HG03196 (cell line): ENCODE results near the gene DPEP3.
"Not testable (repeated sequence)": the region's sequence is repeated elsewhere in the genome, so short reads cannot be mapped to it uniquely, and the experiment has no call there.

ENCODE experiments used
- ATAC-seq: cut with Tn5 transposase; IDR thresholded peaks from one replicate; pipeline ENCODE4 v1.9.1; 2021; ENCODE audit not compliant: unreplicated experiment

Gene DPEP3

DNA sequence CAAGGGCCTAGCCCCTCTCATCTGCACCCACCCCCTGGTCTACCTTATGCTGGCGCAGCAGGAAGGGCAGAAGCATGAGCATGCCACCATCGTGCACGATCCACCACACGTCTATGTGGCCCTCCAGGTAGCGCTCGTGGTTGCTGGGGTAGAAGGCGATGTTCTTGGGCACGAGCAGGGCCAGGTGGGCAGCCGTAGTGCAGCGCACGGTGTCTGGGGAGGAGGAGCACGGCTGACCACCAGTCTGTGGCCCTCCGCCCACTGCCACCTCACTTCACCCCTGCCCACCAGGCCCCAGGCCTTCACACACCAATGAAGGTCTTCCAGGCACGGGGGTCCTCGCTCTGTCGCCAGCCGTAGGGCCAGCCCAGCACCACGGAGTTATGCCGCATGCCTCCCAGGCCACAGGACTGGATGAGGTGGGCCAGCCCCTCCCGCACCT, 34.1 kb downstream of the DPEP3 start:
- no peak for ATAC-seq

DNA sequence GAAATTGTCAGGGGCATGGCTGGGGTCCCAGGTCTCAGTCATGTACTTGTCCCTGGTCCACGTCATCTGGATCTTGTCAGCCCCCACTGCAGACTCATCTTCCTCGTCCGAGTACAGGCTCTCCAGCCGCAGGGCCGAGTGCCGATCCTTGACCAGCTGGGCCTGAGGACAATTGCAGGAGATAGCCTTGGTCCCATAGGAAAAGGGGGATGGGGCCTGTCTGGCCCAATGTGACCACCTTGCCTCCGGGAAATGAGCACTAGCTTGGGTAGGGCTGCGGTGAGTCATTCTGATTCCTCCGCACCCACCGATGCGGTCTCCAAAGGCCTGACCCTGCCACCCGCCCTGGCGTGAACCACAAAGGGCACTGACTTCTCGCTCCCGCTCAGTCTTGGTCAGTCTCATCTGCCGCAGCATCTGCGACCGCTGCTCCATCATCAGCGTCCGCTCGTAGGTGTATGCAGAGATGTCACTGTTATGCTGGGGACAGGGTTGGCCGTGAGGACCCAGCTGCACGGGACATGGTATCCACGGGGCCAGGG, 34.8 kb downstream of the DPEP3 start:
- ATAC-seq, result no peak

DNA sequence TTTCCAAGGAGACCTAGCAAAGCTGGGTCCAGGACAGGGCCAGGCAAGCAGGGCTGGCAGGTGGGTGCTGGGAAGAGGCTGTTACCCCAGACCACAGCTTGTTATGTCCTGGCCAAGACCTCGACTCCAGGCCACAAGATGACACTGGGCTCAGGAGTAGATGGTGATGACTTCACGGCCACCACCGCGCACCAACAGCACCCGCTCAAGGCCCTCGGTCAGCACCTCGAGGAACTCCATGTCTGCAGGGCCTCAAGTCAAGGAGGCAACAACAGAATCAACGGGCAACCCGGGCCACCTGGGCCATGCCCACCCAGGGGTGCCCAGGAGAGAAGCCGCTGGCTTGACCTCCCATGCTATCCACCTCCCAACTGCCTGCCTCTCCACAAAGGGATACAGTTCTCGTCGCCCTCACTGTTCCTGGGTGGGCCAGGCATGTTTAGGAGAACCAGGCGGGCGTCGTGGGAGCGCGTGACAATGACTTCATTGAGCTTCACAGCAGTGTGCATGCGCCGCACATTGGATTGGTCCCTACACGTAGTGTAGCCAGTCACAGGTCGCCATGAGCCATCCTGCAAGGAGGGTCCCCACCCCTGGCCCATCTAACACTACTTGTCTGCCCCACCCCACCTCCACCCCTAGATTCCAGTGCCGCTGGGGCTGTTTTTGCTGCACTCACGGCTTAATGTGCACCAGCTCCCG, 35.5 kb downstream of the DPEP3 start:
- no peak for ATAC-seq

DNA sequence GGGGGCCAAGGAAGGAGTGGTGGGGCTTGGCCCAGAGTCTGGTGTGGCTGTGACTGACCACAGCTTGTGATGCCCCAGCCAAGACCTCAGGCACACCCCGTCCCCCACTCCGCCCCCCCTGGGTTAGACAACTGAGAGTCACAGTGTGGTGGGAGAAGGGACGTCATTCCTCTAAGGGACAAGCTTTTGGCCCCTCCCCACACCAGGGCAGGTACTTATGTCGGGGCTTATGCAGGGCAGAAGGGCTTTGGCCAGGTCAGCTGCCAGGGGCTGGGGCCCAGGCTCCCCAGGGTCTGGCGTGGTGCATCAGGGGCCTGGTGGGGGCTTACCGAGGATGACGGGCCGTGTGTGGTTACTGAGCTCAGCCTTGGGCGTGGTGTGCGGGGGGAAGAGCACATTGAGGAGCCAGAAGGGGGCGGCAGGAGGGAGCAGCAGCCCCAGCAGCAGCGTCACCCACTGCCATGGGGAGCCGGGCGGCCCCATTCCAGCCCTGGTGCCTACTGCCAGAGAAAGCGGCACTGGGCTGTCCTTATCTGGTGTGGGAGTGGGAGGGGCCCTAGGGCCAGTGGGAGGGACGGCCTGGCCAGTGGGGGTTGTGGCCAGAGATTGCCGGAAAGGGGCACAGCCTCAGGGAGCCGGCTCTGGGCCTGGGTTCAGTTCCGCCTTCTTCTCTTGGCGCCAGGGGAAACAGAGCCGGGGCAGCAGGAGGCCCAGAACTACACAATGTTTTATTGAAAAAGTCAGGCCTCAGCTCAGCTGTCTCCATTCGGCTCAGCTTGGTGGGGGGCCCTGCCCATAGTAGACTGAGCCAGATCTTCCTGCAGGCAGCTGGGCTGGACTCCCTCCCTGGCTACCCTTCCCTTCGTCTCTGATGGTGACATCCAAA, 36.4 kb downstream of the DPEP3 start, which contains the start of gene LCAT:
TSS of gene LCAT (minus strand) at position 502 of the 886 bp plus-strand sequence. CDS start at position 483, 19 bp downstream.
- no peak for ATAC-seq

DNA sequence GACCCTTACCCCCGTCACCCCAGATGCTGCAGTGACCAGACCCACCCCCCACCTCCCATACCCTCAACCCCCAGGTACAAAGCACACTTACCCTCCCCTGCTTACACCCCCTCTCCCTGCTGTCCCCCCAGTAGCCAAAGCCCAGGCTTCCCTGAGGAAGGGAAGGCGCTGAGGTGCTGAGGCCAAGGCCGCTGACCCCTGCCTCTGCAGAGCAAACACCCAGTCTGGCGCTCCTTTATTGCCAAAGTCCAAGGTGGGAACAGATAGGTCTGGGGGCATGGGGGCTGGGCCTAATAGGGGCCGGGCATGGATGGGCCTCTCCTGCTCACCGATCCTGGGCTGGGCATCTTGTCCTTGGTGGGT, 37.1 kb downstream of the DPEP3 start:
- no peak for ATAC-seq

DNA sequence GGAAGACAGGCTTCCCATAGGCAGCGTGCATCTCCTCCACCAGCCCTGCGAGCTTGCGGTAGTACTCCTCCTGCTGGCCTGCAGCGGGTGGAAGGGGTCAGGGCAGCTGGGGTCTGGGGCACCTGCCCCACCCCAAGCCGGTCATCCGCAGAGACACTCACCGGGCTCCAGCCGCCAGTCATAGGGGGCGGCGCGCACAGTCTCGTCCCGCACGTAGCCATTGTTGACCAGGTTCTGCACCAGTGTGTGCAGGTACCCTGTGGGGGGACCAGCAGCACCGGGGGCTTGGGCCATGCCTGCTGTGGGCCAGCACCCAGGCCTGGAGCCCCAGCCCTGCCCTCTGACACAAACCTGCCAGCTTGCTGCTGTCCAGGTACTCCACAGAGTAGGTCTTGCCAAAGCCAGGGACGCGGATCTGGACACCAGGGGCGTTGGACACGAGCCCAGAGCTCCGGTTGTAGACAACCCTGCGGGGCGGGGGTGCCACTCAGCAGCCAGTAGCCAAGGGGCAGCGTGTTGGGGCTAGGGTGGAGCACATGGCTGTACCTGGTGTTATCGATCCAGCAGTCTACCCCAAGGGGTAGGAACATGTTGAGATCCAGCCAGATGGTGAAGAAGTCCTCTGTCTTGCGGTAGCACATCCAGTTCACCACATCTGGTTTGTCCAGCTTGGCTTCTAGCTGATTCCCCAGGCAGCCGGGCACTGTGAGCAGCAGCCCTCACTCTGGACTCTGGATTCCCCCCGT, 37.6 kb downstream of the DPEP3 start:
- ATAC-seq, result no peak

DNA sequence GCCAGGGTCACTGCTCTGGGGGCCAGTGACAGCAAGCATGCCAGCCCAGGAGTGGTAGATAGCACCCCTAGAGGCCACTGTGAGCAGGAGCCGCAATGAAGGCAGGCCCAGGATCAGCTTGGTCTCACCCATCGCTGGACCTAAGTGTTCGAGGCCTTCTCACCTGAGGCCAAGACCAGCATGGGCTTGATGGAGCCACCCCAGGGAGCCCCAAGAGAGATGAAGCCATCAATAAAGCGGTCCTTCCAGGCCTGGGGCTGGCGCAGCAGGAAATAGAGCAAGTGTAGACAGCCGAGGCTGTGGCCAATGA, 38.1 kb downstream of the DPEP3 start:
- no peak for ATAC-seq

DNA sequence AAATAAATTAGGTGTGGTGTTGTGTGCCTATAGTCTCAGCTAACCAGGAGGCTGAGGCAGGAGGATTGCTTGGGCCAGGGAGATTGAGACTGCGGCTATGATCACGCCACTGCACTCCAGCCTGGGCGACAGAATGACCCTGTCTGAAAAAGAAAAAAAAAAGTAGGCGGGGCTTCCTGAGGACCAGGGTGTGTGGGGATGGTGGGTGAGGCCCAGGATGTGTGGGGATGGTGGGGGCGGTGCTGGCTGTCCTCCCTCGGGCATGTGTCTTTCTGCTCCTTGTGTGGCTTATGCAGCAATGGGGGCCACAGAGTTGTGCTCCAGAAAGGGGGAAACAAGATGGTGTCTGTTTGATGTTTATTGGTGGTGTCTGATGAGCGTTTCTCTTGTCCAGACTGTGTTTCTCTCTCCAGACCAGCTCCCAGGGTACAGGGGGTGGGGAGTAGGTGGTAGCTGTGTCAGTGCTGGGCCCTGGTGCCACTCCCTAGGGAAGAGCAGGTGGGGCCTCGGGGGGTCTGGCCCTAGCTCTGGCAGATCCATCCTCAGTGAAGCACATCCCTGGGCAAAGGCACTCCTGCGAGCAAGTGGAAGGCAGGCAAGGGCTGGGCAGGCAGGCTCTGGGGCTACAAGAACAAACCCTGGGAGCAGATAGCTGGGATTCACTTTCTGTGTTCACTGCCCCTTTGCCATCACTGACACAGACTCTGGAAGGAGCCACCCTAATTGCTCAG, 38.7 kb downstream of the DPEP3 start:
- no peak for ATAC-seq

DNA sequence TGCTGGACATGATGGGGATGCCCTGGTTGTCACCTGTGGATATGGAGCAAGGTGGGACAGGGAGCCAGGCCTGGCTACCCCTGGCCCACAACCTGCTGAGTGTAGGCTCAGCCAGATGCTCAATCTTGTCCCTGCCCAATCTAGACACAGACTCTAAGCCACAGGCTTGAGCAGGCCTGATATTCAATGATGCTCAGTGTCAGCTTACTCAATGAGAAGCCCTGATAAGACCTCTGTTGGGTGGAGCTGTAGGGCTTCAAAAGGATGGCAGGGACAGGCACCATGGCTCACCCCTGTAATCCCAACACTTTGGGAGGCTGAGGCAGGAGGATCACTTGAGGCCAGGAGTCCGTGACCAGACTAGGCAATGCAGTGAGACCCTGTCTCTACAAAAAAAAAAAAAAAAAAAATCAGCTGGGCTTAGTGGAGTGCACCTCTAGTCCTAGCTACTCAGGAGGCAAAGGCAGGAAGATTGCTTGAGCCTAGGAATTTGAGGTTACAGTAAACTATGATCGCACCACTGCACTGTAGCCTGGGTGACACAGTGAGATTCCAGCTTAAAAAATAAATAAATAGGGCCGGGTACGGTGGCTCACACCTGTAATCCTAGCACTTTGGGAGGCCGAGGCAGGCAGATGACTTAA, 39.7 kb downstream of the DPEP3 start:
- no peak for ATAC-seq

DNA sequence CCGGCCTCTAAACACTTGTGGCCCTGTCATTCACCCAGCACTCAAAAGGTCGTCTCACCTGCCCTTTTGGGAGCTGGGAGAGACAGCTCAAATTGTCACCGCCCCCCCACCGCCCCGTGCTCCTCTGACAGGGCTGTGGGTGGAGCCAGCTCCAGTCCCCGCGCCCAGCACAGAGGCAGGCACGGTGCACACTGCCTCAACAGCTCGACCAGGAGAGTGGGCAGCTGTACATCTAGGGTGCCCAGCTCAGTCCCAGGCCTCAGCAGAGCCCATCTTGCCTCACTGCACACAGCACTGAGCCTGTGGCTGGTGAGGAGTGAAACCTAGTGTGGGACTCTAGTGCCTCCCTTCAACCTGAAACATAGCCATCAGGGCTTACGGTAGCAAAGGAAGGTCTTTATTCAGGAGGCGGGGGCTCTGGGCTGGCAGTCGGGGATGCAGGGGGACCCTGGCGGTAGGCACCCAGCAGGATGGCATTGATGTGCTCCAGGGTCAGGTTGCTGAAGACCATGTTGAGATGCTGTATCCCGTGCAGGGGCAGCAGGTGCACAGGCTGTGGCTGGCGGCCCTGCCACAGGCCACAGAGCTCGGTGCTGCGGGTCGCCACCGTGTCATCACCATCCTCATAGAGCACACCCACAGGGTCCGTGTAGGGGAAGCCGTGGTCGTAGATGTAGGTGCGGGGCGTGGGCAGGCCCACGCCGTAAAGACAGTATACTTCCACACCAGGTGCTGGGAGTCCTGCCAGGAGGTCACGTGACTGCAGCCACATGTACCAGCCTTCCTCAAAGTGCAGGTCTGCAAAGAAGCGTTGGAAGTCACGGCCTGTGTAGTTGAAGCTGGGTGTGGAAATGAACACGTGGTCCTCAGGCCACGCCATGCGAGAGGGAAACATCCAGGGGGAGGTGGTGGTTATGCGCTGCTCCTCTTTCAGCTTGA, 40.5 kb downstream of the DPEP3 start:
- ATAC-seq, result no peak

DNA sequence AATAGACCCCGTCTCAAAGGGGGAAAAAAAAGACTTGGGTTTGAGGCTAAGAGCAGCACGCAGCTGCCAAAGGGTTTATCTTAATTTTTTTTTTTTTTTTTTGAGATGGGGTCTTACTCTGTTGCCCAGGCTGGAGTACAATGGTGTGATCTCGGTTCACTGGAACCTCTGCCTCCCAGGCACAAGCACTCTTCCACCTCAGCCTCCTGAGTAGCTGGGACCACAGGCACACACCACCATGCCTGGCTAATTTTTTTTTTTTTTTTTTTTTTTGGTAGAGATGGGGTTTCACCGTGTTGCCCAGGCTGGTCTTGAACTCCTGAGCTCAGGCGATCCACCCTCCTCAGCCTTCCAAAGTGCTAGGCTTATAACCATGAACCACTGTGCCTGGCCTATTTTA, 42.6 kb downstream of the DPEP3 start:
- ATAC-seq, result not testable (repeated sequence)

DNA sequence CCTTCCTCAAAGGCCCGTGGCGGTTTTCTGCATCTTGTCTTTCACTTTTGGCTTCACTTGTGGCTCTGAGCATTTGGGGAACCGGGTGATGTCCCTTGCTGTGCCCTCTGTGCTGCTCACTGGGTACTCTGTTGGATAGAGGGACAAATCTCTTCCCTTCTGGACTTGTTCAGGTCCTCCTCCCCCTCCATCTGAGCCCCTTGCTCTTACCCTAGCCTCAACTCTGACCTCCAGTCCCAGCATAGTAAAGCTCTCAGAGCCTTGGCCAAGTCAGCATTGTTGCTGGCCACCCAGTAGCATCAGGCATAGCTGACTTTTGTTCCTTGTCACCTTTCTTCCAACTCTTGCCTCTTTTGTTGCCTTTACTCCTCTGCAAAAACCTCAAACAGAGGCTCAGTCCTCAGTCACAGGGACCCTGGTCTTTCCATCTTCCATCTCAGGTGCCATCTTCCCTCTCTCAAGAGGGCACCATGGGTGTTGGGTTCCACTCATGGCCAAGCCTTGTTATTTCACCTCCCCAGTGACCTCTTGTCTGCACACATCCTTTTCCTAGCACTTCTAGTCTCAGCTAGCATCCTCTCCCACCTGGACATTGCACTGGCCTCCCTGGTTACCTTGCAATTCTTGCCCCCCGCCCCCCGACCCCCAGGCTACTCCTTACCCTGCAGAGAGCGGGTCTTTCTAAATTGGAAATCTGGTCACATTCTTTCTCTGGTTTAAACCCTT, 43.3 kb downstream of the DPEP3 start:
- peak; percentile 46 for ATAC-seq

DNA sequence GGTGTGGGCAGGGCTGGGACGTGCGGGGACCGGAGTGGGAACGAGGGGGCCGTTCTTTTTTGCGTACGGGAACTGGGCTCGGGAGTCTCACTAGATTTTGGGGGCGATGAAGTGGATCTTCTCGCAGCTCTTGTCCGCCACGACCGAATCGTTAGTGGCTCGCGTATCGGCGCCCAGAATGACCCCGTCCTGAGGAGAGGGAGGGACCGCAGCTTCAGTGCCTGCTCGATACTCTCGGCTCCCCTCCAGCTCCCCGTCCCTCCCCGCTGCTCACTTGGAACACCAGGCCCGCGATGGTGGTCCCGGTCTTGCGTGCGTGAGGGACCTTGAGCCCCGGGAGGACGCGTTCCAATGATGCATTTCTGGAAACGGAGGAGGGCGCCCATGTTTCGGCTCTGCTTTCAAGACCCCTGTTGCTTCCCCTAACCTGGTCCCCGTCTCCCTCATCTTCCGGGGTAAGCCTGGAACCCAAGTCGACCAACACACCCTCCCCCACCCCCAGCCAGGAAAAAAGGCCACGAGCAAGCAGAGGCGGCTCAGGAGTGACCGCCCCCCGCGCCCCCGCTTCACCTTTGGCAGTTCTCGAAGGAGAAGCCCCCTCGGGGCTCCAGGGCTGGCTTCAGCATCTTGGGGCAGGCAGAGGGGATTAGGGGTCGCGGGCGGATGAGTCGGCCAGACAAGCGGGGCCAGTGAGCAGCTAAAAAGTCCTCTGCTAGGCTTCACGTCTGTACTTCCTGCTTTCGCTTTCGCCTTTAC, 44.0 kb downstream of the DPEP3 start, which contains the start of gene PSMB10:
TSS of gene PSMB10 (minus strand) at position 727 of the 756 bp plus-strand sequence. CDS start at position 626, 101 bp downstream.
- ATAC-seq, result peak; percentile 11

DNA sequence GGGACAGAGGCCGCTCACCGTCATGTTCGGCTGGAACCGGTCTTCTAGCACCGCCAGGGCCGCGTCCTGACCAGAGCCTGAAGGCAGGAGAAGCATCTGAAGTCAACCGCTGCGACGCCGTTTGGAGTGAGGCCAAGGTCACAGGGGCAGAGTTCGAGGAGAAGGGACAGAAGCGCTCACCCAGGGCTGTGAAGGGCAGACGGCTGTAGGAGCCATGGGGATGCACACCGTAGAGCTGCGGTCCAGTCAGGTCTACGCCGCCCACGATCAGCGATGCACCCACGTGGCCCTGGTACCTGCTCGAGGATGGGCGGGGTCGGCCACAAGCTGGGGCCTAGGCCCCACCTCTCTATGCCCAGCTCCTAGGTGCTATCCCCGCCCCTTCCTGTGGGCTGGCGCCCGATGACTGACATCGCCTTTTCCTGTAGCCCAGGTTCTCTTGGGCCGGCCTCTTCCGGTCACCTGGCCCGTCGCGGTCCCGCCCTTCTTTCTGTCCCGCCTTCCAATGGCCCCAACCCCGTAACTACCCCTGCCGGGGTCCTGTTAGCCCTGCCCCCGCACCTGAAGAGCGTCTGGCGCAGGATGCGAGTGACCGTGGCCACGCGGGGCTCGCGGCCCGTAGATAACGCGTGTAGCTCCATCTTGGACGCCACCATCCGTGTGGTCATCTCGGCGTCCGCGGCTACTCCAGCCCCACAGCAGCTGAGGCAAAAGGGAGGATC, 44.7 kb downstream of the DPEP3 start:
- ATAC-seq, result peak; percentile 85

DNA sequence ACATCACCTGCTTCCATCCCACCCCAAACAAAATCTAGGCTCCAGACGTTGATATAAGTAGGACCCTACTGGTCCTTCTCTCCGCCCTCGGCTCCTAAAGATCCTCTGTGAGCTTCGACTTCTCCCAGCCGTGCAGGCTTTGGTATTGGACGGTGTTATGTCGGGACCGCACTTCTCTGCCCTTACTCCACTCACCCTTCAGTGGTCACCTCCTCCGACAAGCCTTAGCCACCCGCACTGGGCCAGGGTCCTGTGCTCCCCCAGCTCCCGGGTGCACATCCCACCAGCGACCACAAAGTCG, 45.2 kb downstream of the DPEP3 start:
- no peak for ATAC-seq

DNA sequence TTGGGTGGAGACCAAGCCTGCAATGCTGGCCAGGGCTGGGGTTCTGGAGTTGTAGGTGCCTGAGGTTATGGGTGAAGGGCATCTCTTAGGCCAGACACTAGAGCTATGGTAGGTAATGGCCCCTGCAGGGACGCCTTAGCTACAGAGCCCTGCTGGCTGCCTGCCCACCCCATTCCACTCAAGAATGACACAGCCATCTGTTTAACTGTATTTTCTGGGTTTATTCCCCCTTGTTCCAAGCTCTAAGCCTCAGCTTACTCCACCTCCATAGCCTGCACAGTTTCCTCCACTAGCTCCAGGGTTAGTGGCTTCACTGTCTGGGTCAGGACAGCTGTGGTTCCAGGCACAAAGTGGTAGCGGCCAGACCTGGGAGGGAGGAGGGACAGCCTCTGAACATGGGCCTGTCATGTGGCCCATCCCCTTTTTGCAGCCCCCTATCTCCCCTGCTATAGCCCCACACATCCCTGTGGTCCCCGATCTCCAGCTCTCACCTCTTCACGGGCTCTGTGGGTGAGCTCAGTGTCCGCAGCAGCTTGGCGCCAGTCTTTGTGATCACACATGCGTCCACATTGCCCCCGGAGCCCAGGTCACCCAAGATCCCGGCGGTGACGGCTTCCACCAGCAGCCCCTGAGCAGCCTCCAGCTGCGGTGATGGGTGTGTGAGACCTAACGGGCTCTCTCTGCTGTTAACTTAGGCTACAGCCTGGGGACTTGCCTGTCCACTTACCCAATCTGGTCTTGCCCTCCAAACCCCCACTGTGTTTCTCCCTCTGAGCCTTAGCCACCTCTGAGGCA, 45.8 kb downstream of the DPEP3 start:
- ATAC-seq, result no peak
